Measurements from ENCODE around the gene MFAP4.

MFAP4 gene

GRCh38 chr17:19334331-19334730 is 52.7 kb downstream of the MFAP4 start:
- DNase-seq: no peak

- no peak for DNase-seq
These were observed 53.2 kb downstream of the MFAP4 start for GRCh38 chr17:19333736-19334290.

Measured in right kidney (tissue), 1 donor.